Astrocyte (in vitro differentiated cells and primary cell): ENCODE measurements around the gene TSEN2. TPM values are rescaled to one million over a fixed set of nuclear protein-coding genes. Genes with fewer than 3 reads are reported as not detected.

Experiments used
- DNase-seq: peaks from one replicate; pipeline ENCODE4 v3.0.0-alpha.2; 2010; ENCODE audit warnings: low read depth
- FAIRE-seq: peaks from 2 replicates; lab custom pipeline; 2011; peaks lifted over from hg19 to GRCh38; lab: Jason Lieb, UNC
- H2AFZ ChIP-seq: 2 replicates; pipeline ENCODE4 v1.6.0; 2012; ENCODE audit warnings: low read depth, low read length, inconsistent platforms
- H3K27ac ChIP-seq: 2 replicates; pipeline ENCODE4 v1.5.1; 2011; ENCODE audit warnings: low read depth, low read length, inconsistent platforms
- H3K27me3 ChIP-seq: 2 replicates; pipeline ENCODE4 v1.6.0; 2011; ENCODE audit warnings: low read length, inconsistent platforms; ENCODE audit not compliant: insufficient read depth
- H3K36me3 ChIP-seq: 2 replicates; pipeline ENCODE4 v1.5.1; 2011; ENCODE audit warnings: low read length, inconsistent platforms; ENCODE audit not compliant: insufficient read depth
- H3K4me1 ChIP-seq: 2 replicates; pipeline ENCODE4 v1.5.1; 2011; ENCODE audit warnings: low read length, inconsistent platforms; ENCODE audit not compliant: insufficient read depth
- H3K4me2 ChIP-seq: 2 replicates; pipeline ENCODE4 v1.6.0; 2012; ENCODE audit warnings: low read length, inconsistent platforms
- H3K4me3 ChIP-seq: 2 replicates; pipeline ENCODE4 v1.5.1; 2011; ENCODE audit warnings: low read depth, mild to moderate bottlenecking, low read length, inconsistent platforms; ENCODE audit not compliant: insufficient read depth
- H3K79me2 ChIP-seq: 2 replicates; pipeline ENCODE4 v1.6.0; 2012; ENCODE audit warnings: mild to moderate bottlenecking, low read length, inconsistent platforms; ENCODE audit not compliant: insufficient read depth
- H3K9ac ChIP-seq: 2 replicates; pipeline ENCODE4 v1.6.0; 2012; ENCODE audit warnings: mild to moderate bottlenecking, low read length, inconsistent platforms
- H3K9me3 ChIP-seq: 2 replicates; pipeline ENCODE4 v1.5.1; 2012; ENCODE audit warnings: low read depth, mild to moderate bottlenecking, low read length, inconsistent platforms; ENCODE audit not compliant: insufficient read depth
- H4K20me1 ChIP-seq: 2 replicates; pipeline ENCODE4 v1.6.0; 2012; ENCODE audit warnings: low read length, inconsistent platforms; ENCODE audit not compliant: insufficient read depth
- H3K27ac Mint-ChIP-seq: one replicate; pipeline ENCODE4 v1.8.0; 2021; ENCODE audit warnings: mild to moderate bottlenecking, mixed read lengths; ENCODE audit not compliant: unreplicated experiment
- H3K27me3 Mint-ChIP-seq: one replicate; pipeline ENCODE4 v1.8.0; 2021; ENCODE audit warnings: low read depth, mixed read lengths; ENCODE audit not compliant: unreplicated experiment
- H3K36me3 Mint-ChIP-seq: one replicate; pipeline ENCODE4 v1.8.0; 2021; ENCODE audit warnings: low read depth, mixed read lengths; ENCODE audit not compliant: unreplicated experiment
- H3K4me1 Mint-ChIP-seq: one replicate; pipeline ENCODE4 v1.8.0; 2021; ENCODE audit warnings: low read depth, mixed read lengths; ENCODE audit not compliant: unreplicated experiment
- H3K4me3 Mint-ChIP-seq: one replicate; pipeline ENCODE4 v1.8.0; 2021; ENCODE audit warnings: mild to moderate bottlenecking, moderate library complexity, mixed read lengths; ENCODE audit not compliant: unreplicated experiment
- H3K9me3 Mint-ChIP-seq: one replicate; pipeline ENCODE4 v1.8.0; 2021; ENCODE audit warnings: mild to moderate bottlenecking, mixed read lengths; ENCODE audit not compliant: unreplicated experiment
- CTCF ChIP-seq: IDR thresholded peaks from 2 replicates; pipeline ENCODE4 v1.5.1; 2011; ENCODE audit warnings: low read depth, mild to moderate bottlenecking, inconsistent platforms, low read length, moderate library complexity; ENCODE audit not compliant: insufficient read depth
- EZH2 ChIP-seq: IDR thresholded peaks from 2 replicates; pipeline ENCODE4 v1.6.1; 2012; ENCODE audit warnings: mild to moderate bottlenecking, low read length, inconsistent platforms; ENCODE audit not compliant: insufficient read depth
- total RNA-seq: library from RNA; stranded (reverse); gene quantifications from 2 replicates; pipeline ENCODE4 v1.2.1, GENCODE V29; 2021

Gene TSEN2
- total RNA-seq, 1 donor from 2014 or later = 9.7 TPM

GRCh38 chr3:12561397-12561796 lies 77.1 kb downstream of the TSEN2 start:
- peaks cover 92% of the 10 kb centered on the region for H3K79me2 ChIP-seq
- Mint-ChIP-seq H3K4me1 (peaks cover 45% of the 10 kb centered on the region), H3K4me3 (no peak overlapping the region), H3K27me3 (no peaks in the 10 kb centered on the region), H3K9me3 (no peaks in the 10 kb centered on the region), H3K27ac (no peak overlapping the region), H3K36me3 (peaks cover 2% of the 10 kb centered on the region)
- TF ChIP-seq EZH2 (no peak), CTCF (no peak)
- no peak overlapping the region for H3K4me2 ChIP-seq
- no peaks in the 10 kb centered on the region for H3K27me3 ChIP-seq
- peaks cover 11% of the 10 kb centered on the region for H3K4me1 ChIP-seq
- H3K27ac ChIP-seq = no peak overlapping the region
- no peak for DNase-seq
- no peak overlapping the region for H3K4me3 ChIP-seq
- no peaks in the 10 kb centered on the region for H3K9me3 ChIP-seq
- H4K20me1 ChIP-seq = peaks cover 80% of the 10 kb centered on the region
- H3K9ac ChIP-seq = no peak overlapping the region
- H3K36me3 ChIP-seq = no peaks in the 10 kb centered on the region
- H2AFZ ChIP-seq = no peak overlapping the region
- no peak for FAIRE-seq

- no peaks in the 10 kb centered on the region for H3K36me3 ChIP-seq
- no peak overlapping the region for H3K27ac ChIP-seq
- H3K27me3 ChIP-seq = no peaks in the 10 kb centered on the region
- TF ChIP-seq EZH2 (no peak), CTCF (no peak)
- Mint-ChIP-seq H3K36me3 (peaks cover 2% of the 10 kb centered on the region), H3K9me3 (no peaks in the 10 kb centered on the region), H3K4me1 (peaks cover 45% of the 10 kb centered on the region), H3K27ac (no peak overlapping the region), H3K4me3 (no peak overlapping the region), H3K27me3 (no peaks in the 10 kb centered on the region)
- no peaks in the 10 kb centered on the region for H3K9me3 ChIP-seq
- no peak overlapping the region for H2AFZ ChIP-seq
- peaks cover 11% of the 10 kb centered on the region for H3K4me1 ChIP-seq
- peaks cover 96% of the 10 kb centered on the region for H3K79me2 ChIP-seq
- no peak overlapping the region for H3K9ac ChIP-seq
- no peak overlapping the region for H3K4me2 ChIP-seq
- H3K4me3 ChIP-seq = no peak overlapping the region
- H4K20me1 ChIP-seq = peaks cover 89% of the 10 kb centered on the region
- DNase-seq = no peak
- FAIRE-seq = no peak
Observed at GRCh38 chr3:12562451-12562850, 78.2 kb downstream of the TSEN2 start.

GRCh38 chr3:12566976-12567375 lies 82.7 kb downstream of the TSEN2 start:
- Histone ChIP-seq H3K36me3 (peaks cover 18% of the 10 kb centered on the region), H2AFZ (no peak overlapping the region), H3K27me3 (no peaks in the 10 kb centered on the region), H3K4me2 (no peak overlapping the region), H3K9ac (no peak overlapping the region), H4K20me1 (peaks cover 70% of the 10 kb centered on the region), H3K79me2 (peaks cover 79% of the 10 kb centered on the region), H3K4me1 (no peaks in the 10 kb centered on the region), H3K27ac (no peak overlapping the region), H3K4me3 (no peak overlapping the region), H3K9me3 (no peaks in the 10 kb centered on the region)
- FAIRE-seq (no peak), DNase-seq (no peak)
- H3K4me3 Mint-ChIP-seq = no peak overlapping the region
- no peak for TF ChIP-seq CTCF
- no peak for TF ChIP-seq EZH2
- H3K27ac Mint-ChIP-seq = no peak overlapping the region
- H3K4me1 Mint-ChIP-seq = peaks cover 26% of the 10 kb centered on the region
- H3K27me3 Mint-ChIP-seq = no peaks in the 10 kb centered on the region
- H3K9me3 Mint-ChIP-seq = peaks cover 3% of the 10 kb centered on the region
- peaks cover 23% of the 10 kb centered on the region for H3K36me3 Mint-ChIP-seq
